Fibroblast of skin of abdomen (primary cell): ENCODE data around the gene BLVRA.
A peak's percentile ranks its signal among the peaks of the same experiment; 100 is the strongest.

Source experiments
- DNase-seq: peaks from one replicate; pipeline ENCODE4 v3.0.0-alpha.2; 2013

The BLVRA gene

GRCh38 chr7:43749383-43749940 lies 9.0 kb upstream of the BLVRA start:
- no peak for DNase-seq

GRCh38 chr7:43750016-43750887 lies 8.2 kb upstream of the BLVRA start:
- peak; percentile 29 for DNase-seq

GRCh38 chr7:43752411-43752810 lies 6.1 kb upstream of the BLVRA start:
- no peak for DNase-seq

GRCh38 chr7:43753271-43753810 lies 5.1 kb upstream of the BLVRA start:
- no peak for DNase-seq

- no peak for DNase-seq
These were observed 4.6 kb upstream of the BLVRA start for GRCh38 chr7:43753843-43754242.

- no peak for DNase-seq
These were observed 3.9 kb upstream of the BLVRA start for GRCh38 chr7:43754596-43754995.

- peak; percentile 81 for DNase-seq
These were observed 2.0 kb upstream of the BLVRA start for GRCh38 chr7:43756368-43757072.

GRCh38 chr7:43757073-43757720 lies 1.3 kb upstream of the BLVRA start:
- DNase-seq, result no peak

- peak; percentile 44 for DNase-seq
These were observed 573 bp downstream of the BLVRA start for GRCh38 chr7:43758822-43759683.

GRCh38 chr7:43760861-43761260 lies 2.4 kb downstream of the BLVRA start:
- no peak for DNase-seq

- no peak for DNase-seq
These were observed 2.9 kb downstream of the BLVRA start for GRCh38 chr7:43761382-43761781.

- no peak for DNase-seq
These were observed 3.6 kb downstream of the BLVRA start for GRCh38 chr7:43761938-43762692.

GRCh38 chr7:43763183-43763582 lies 4.7 kb downstream of the BLVRA start:
- no peak for DNase-seq

GRCh38 chr7:43764039-43764761 lies 5.7 kb downstream of the BLVRA start:
- DNase-seq, result no peak

- no peak for DNase-seq
These were observed 6.5 kb downstream of the BLVRA start for GRCh38 chr7:43764807-43765491.

GRCh38 chr7:43766564-43766963 lies 8.1 kb downstream of the BLVRA start:
- no peak for DNase-seq

GRCh38 chr7:43767311-43767710 lies 8.8 kb downstream of the BLVRA start:
- DNase-seq, result no peak

GRCh38 chr7:43768201-43768886 lies 9.9 kb downstream of the BLVRA start:
- DNase-seq, result no peak

GRCh38 chr7:43768887-43769272 lies 10.4 kb downstream of the BLVRA start:
- DNase-seq, result no peak
